GM12892 (cell line): ENCODE results near the gene ANKRD13D.

Source experiments
- POLR2A ChIP-seq: IDR thresholded peaks from 2 replicates; pipeline ENCODE4 v1.6.1; 2011; ENCODE audit warnings: low read depth, low read length, control low read depth
- POLR2AphosphoS5 ChIP-seq: IDR thresholded peaks from 2 replicates; pipeline ENCODE4 v1.6.1; 2011; ENCODE audit warnings: low read depth, low read length, control low read depth
- TAF1 ChIP-seq: IDR thresholded peaks from 2 replicates; pipeline ENCODE4 v1.6.1; 2011; ENCODE audit warnings: low read depth, mild to moderate bottlenecking, control low read depth, low read length, borderline replicate concordance

DNA sequence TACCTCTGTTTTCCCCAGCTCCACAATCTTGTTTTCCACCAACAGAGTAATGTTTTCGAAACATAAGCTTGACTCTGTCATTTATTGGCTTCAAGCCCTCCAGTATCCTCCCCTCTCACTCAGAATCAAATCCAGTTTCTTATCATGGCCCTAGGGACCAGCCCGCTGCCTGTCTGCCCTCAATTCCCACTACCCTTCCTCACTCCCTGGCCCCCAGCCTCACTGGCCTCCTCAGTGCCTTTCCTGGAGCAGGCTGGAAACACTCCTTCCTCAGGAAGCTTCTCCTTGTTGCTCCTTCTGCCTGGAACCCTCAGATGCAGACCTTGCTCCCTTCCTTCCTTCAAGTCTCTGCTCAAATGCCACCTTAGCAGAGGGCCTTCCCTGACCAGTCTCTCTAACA is 60.4 kb downstream of the ANKRD13D start:
- TF ChIP-seq POLR2AphosphoS5 (no peak), TAF1 (no peak), POLR2A (no peak)
